Smooth muscle cell (in vitro differentiated cells): ENCODE results near the gene AK5. TPM values are rescaled to one million over a fixed set of nuclear protein-coding genes. Genes with fewer than 3 reads are reported as not detected.

Experiments used
- DNase-seq: peaks from one replicate; lab custom pipeline; 2025; ENCODE audit not compliant: unreplicated experiment; lab: John Stamatoyannopoulos, UW
- H2AFZ ChIP-seq: fragments of 200-600 bp; sonication (generic); 2 replicates; pipeline ENCODE4 v1.6.0; 2016; ENCODE audit warnings: antibody characterized with exemption, low read depth, mild to moderate bottlenecking
- H3F3A ChIP-seq: fragments of 200-600 bp; sonication (generic); 2 replicates; pipeline ENCODE4 v1.6.0; 2017; ENCODE audit warnings: antibody characterized with exemption, low read depth
- H3K27ac ChIP-seq: fragments of 200-600 bp; sonication (generic); 2 replicates; pipeline ENCODE4 v1.5.1; 2016; ENCODE audit warnings: low read depth, mild to moderate bottlenecking
- H3K27me3 ChIP-seq: fragments of 200-600 bp; sonication (generic); 2 replicates; pipeline ENCODE4 v1.6.1; 2016; ENCODE audit warnings: low read depth, mild to moderate bottlenecking
- H3K36me3 ChIP-seq: fragments of 200-600 bp; sonication (generic); 2 replicates; pipeline ENCODE4 v1.5.1; 2016; ENCODE audit warnings: low read depth
- H3K4me1 ChIP-seq: fragments of 200-600 bp; sonication (generic); 2 replicates; pipeline ENCODE4 v1.5.1; 2016; ENCODE audit warnings: low read depth
- H3K4me2 ChIP-seq: fragments of 200-600 bp; sonication (generic); 2 replicates; pipeline ENCODE4 v1.6.0; 2016; ENCODE audit warnings: mild to moderate bottlenecking
- H3K4me3 ChIP-seq: fragments of 200-600 bp; sonication (generic); 2 replicates; pipeline ENCODE4 v1.5.1; 2016; ENCODE audit warnings: mild to moderate bottlenecking
- H3K79me2 ChIP-seq: fragments of 200-600 bp; sonication (generic); 2 replicates; pipeline ENCODE4 v1.6.0; 2016; ENCODE audit warnings: low read depth, mild to moderate bottlenecking
- H3K9ac ChIP-seq: fragments of 200-600 bp; sonication (generic); 2 replicates; pipeline ENCODE4 v1.6.0; 2016; ENCODE audit warnings: low read depth
- H3K9me3 ChIP-seq: fragments of 200-600 bp; sonication (generic); replicated peaks from 2 replicates; pipeline ENCODE4 v1.5.1; 2016; ENCODE audit warnings: low read depth
- H4K20me1 ChIP-seq: fragments of 200-600 bp; sonication (generic); 2 replicates; pipeline ENCODE4 v1.6.0; 2016; ENCODE audit warnings: low read depth
- WGBS: methylation state at CpG from one replicate; pipeline ENCODE4 v1.1.7; 2016; ENCODE audit warnings: low lambda C conversion rate; 5-methylcytosine and 5-hydroxymethylcytosine counted together
- polyA plus RNA-seq: library from polyadenylated mRNA; unstranded; fragments of >200 nt; fragmentation: Nextera tagmentation; extraction: Ambion mirVana; gene quantifications from 2 replicates; pipeline ENCODE4 v1.2.1, GENCODE V29; 2016
- total RNA-seq: library from RNA; depleted of rRNA; stranded (reverse); fragments of >200 nt; gene quantifications from 2 replicates; pipeline ENCODE4 v1.2.3, GENCODE V29; 2014
- TF ChIP-seq, protein P1 (sequence below): fragments of 200-600 bp; sonication (generic); IDR thresholded peaks from 2 replicates; pipeline ENCODE4 v1.5.1; 2017; ENCODE audit warnings: borderline replicate concordance, mild to moderate bottlenecking, antibody characterized with exemption; ENCODE audit not compliant: insufficient read depth, poor library complexity, severe bottlenecking

AK5 gene
- total and polyA plus RNA-seq, 2 experiments from 2014 or later: 0.43 TPM; not detected in 1

- Histone ChIP-seq H4K20me1 (no peaks in the 10 kb centered on the region), H3K27ac (no peak overlapping the region), H2AFZ (no peak overlapping the region), H3K9ac (no peak overlapping the region), H3K79me2 (no peaks in the 10 kb centered on the region), H3K36me3 (no peaks in the 10 kb centered on the region), H3K27me3 (no peaks in the 10 kb centered on the region), H3F3A (no peaks in the 10 kb centered on the region), H3K9me3 (no peaks in the 10 kb centered on the region), H3K4me1 (no peaks in the 10 kb centered on the region), H3K4me2 (no peak overlapping the region), H3K4me3 (no peak overlapping the region)
- no peak for DNase-seq
- WGBS: 87% methylated on average over 2 of the region's 2 CpGs
- TF ChIP-seq, protein P1, sequence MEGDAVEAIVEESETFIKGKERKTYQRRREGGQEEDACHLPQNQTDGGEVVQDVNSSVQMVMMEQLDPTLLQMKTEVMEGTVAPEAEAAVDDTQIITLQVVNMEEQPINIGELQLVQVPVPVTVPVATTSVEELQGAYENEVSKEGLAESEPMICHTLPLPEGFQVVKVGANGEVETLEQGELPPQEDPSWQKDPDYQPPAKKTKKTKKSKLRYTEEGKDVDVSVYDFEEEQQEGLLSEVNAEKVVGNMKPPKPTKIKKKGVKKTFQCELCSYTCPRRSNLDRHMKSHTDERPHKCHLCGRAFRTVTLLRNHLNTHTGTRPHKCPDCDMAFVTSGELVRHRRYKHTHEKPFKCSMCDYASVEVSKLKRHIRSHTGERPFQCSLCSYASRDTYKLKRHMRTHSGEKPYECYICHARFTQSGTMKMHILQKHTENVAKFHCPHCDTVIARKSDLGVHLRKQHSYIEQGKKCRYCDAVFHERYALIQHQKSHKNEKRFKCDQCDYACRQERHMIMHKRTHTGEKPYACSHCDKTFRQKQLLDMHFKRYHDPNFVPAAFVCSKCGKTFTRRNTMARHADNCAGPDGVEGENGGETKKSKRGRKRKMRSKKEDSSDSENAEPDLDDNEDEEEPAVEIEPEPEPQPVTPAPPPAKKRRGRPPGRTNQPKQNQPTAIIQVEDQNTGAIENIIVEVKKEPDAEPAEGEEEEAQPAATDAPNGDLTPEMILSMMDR: no peak
Measured at GRCh38 chr1:77484926-77485325, 203.1 kb downstream of the AK5 start.

- H4K20me1 ChIP-seq: no peaks in the 10 kb centered on the region
- no peak overlapping the region for H3K4me3 ChIP-seq
- no peak overlapping the region for H3K4me2 ChIP-seq
- H3K27me3 ChIP-seq: no peaks in the 10 kb centered on the region
- no peak for DNase-seq
- H2AFZ ChIP-seq: no peak overlapping the region
- no peaks in the 10 kb centered on the region for H3K79me2 ChIP-seq
- no peak overlapping the region for H3K9ac ChIP-seq
- no peaks in the 10 kb centered on the region for H3K36me3 ChIP-seq
- no peaks in the 10 kb centered on the region for H3K9me3 ChIP-seq
- H3F3A ChIP-seq: no peaks in the 10 kb centered on the region
- no peak overlapping the region for H3K27ac ChIP-seq
- no peaks in the 10 kb centered on the region for H3K4me1 ChIP-seq
- whole genome bisulfite sequencing: 91% methylated on average over 1 of the region's 1 CpG
- TF ChIP-seq, protein P1: no peak
Measured at GRCh38 chr1:77487631-77488030, 205.8 kb downstream of the AK5 start.

- H3K4me3 ChIP-seq: no peak overlapping the region
- TF ChIP-seq, protein P1: no peak
- H2AFZ ChIP-seq: no peak overlapping the region
- no peak overlapping the region for H3K9ac ChIP-seq
- H3K27me3 ChIP-seq: no peaks in the 10 kb centered on the region
- H4K20me1 ChIP-seq: no peaks in the 10 kb centered on the region
- no peaks in the 10 kb centered on the region for H3K4me1 ChIP-seq
- no peaks in the 10 kb centered on the region for H3K9me3 ChIP-seq
- no peak for DNase-seq
- no peaks in the 10 kb centered on the region for H3K36me3 ChIP-seq
- H3K4me2 ChIP-seq: no peak overlapping the region
- no peaks in the 10 kb centered on the region for H3K79me2 ChIP-seq
- no peak overlapping the region for H3K27ac ChIP-seq
- H3F3A ChIP-seq: no peaks in the 10 kb centered on the region
- 92% methylated on average over 2 of the region's 2 CpGs for WGBS
Measured at GRCh38 chr1:77489910-77490309, 208.1 kb downstream of the AK5 start.

GRCh38 chr1:77494026-77494425 is 212.2 kb downstream of the AK5 start:
- H3K9ac ChIP-seq: no peak overlapping the region
- no peak for DNase-seq
- no peak overlapping the region for H3K4me3 ChIP-seq
- no peak overlapping the region for H3K27ac ChIP-seq
- no peaks in the 10 kb centered on the region for H3K9me3 ChIP-seq
- H3K27me3 ChIP-seq: no peaks in the 10 kb centered on the region
- no peaks in the 10 kb centered on the region for H3K36me3 ChIP-seq
- H3K4me1 ChIP-seq: no peaks in the 10 kb centered on the region
- no peak overlapping the region for H2AFZ ChIP-seq
- no peaks in the 10 kb centered on the region for H3F3A ChIP-seq
- TF ChIP-seq, protein P1: no peak
- no peak overlapping the region for H3K4me2 ChIP-seq
- H3K79me2 ChIP-seq: no peaks in the 10 kb centered on the region
- H4K20me1 ChIP-seq: no peaks in the 10 kb centered on the region
